A549 (cell line): Measurements from ENCODE around the gene PEX14. TPM values are rescaled to one million over a fixed set of nuclear protein-coding genes. Genes with fewer than 3 reads are reported as not detected.

ENCODE experiments used
- ATAC-seq, 2 experiments: fragments of 200-7000 bp in 1 of 2; fragments of >200 bp in 1 of 2; cut with Nextera tagmentation in 1 of 2; cut with Tn5 transposase in 1 of 2; 3 replicates each; pipeline versions ENCODE4 v1.8.0 to v1.9.1; 2018 to 2020; ENCODE audit warnings: mild to moderate bottlenecking in 1 of 2, moderate library complexity in 1 of 2
- CTCF ChIA-PET: fragments of 300-600 bp; sonication (Branson Sonifier 250); formaldehyde crosslinking; extraction: SDS; loops from one replicate; lab custom pipeline; 2021; ENCODE audit warnings: antibody characterized with exemption, inconsistent platforms; lab: Yijun Ruan, JAX
- POLR2A ChIA-PET: fragments of 350-600 bp; formaldehyde crosslinking; extraction: SDS; loops from one replicate; lab custom pipeline; 2021; ENCODE audit warnings: antibody characterized with exemption, inconsistent platforms; lab: Yijun Ruan, JAX
- DNase-seq, 2 experiments: peaks; one replicate each; pipeline versions ENCODE4 v3.0.0 to v3.0.0-alpha.2; 2011 to 2016; ENCODE audit warnings: low read depth in 1 of 2, low spot score in 1 of 2
- FAIRE-seq: peaks from 2 replicates; lab custom pipeline; 2011; peaks lifted over from hg19 to GRCh38; lab: Jason Lieb, UNC
- H3K27ac ChIP-seq, 2 experiments: fragments of >200 bp; sonication (Bioruptor Twin); formaldehyde crosslinking; 3 replicates each; pipeline ENCODE4 v1.5.1; 2016 to 2017
- H3K4me1 ChIP-seq: fragments of >200 bp; sonication (Bioruptor Twin); formaldehyde crosslinking; 3 replicates; pipeline ENCODE4 v1.6.1; 2016
- H3K4me2 ChIP-seq: fragments of >200 bp; sonication (Bioruptor Twin); formaldehyde crosslinking; 3 replicates; pipeline ENCODE4 v1.6.1; 2016
- H3K4me3 ChIP-seq: fragments of >200 bp; sonication (Bioruptor Twin); formaldehyde crosslinking; 3 replicates; pipeline ENCODE4 v1.5.1; 2016
- H3K9me3 ChIP-seq: fragments of >200 bp; sonication (Bioruptor Twin); formaldehyde crosslinking; 3 replicates; pipeline ENCODE4 v1.6.1; 2016
- EHF ChIP-seq: fragments of 250-450 bp; sonication (Bioruptor Pico); IDR thresholded peaks from 2 replicates; pipeline ENCODE4 v1.5.0; 2020; ENCODE audit warnings: mild to moderate bottlenecking
- FOSB ChIP-seq: fragments of 250-450 bp; sonication (Bioruptor Pico); IDR thresholded peaks from 2 replicates; pipeline ENCODE4 v1.5.0; 2020; ENCODE audit warnings: mild to moderate bottlenecking, moderate library complexity
- MAFK ChIP-seq: fragments of 450-650 bp; IDR thresholded peaks from 2 replicates; pipeline ENCODE4 v1.6.1; 2014; ENCODE audit not compliant: partially characterized antibody
- MYC ChIP-seq: IDR thresholded peaks from 2 replicates; pipeline ENCODE4 v1.6.1; 2012; ENCODE audit warnings: mild to moderate bottlenecking, inconsistent platforms, low read length, improper control_type of control experiment, borderline replicate concordance
- PHF8 ChIP-seq: fragments of 200-600 bp; sonication (generic); IDR thresholded peaks from 2 replicates; pipeline ENCODE4 v1.6.1; 2016; ENCODE audit warnings: low read depth, mild to moderate bottlenecking, antibody characterized with exemption, moderate library complexity, borderline replicate concordance
- RAD21 ChIP-seq, 2 experiments: fragments of >200 bp in 1 of 2; sonication (Bioruptor Twin) in 1 of 2; formaldehyde crosslinking in 1 of 2; IDR thresholded peaks in 1 of 2; conservative IDR thresholded peaks in 1 of 2; 2 replicates in 1 of 2; 3 replicates in 1 of 2; pipeline ENCODE4 v1.6.1; 2012 to 2018; ENCODE audit warnings: inconsistent platforms in 1 of 2
- RCOR1 ChIP-seq: fragments of 150-350 bp; IDR thresholded peaks from 2 replicates; pipeline ENCODE4 v1.6.1; 2014; ENCODE audit warnings: antibody characterized with exemption, low read length, low read depth
- RNF2 ChIP-seq: fragments of 200-600 bp; sonication (generic); IDR thresholded peaks from 2 replicates; pipeline ENCODE4 v1.6.1; 2016; ENCODE audit warnings: low read depth, mild to moderate bottlenecking, antibody characterized with exemption, moderate library complexity, borderline replicate concordance
- SREBF2 ChIP-seq: fragments of 450-650 bp; IDR thresholded peaks from 2 replicates; pipeline ENCODE4 v1.6.1; 2014; ENCODE audit warnings: mild to moderate bottlenecking, moderate library complexity
- TP53 ChIP-seq: fragments of 250-450 bp; sonication (Bioruptor Pico); IDR thresholded peaks from 2 replicates; pipeline ENCODE4 v1.5.0; 2021; ENCODE audit warnings: mild to moderate bottlenecking, moderate library complexity
- WGBS: methylation state at CpG from one replicate; pipeline ENCODE4 v1.1.6; 2017; ENCODE audit errors: missing lambda C conversion rate; 5-methylcytosine and 5-hydroxymethylcytosine counted together
- polyA plus RNA-seq, 4 experiments: library from polyadenylated mRNA; depleted of rRNA in 3 of 4; stranded (reverse); fragments of >200 nt; fragmentation: RNase III in 1 of 4; extraction: RNeasy Plus Mini Kit Qiagen cat#74134 plus additional on column Dnase treatment in 1 of 4; gene quantifications; 2 replicates in 3 of 4; 3 replicates in 1 of 4; pipeline ENCODE4 v1.2.3, GENCODE V29; 2011 to 2017
- TF ChIP-seq, protein P1 (sequence below): IDR thresholded peaks from 2 replicates; pipeline ENCODE4 v1.6.1; 2012; ENCODE audit warnings: low read depth, borderline replicate concordance
- TF ChIP-seq, protein P2 (sequence below): fragments of 150-350 bp; IDR thresholded peaks from 2 replicates; pipeline ENCODE4 v1.6.1; 2014; ENCODE audit warnings: low read depth, mild to moderate bottlenecking, low read length
- TF ChIP-seq, protein P3 (sequence below): IDR thresholded peaks from 2 replicates; pipeline ENCODE4 v1.6.1; 2012
- TF ChIP-seq, protein P4 (sequence below): fragments of 450-650 bp; IDR thresholded peaks from 2 replicates; pipeline ENCODE4 v1.6.1; 2014; ENCODE audit warnings: antibody characterized with exemption

The PEX14 gene
- polyA plus RNA-seq, 2 of the 4 experiments (the other 2 are of a cell fraction): 7.7 to 15.0 TPM

DNA sequence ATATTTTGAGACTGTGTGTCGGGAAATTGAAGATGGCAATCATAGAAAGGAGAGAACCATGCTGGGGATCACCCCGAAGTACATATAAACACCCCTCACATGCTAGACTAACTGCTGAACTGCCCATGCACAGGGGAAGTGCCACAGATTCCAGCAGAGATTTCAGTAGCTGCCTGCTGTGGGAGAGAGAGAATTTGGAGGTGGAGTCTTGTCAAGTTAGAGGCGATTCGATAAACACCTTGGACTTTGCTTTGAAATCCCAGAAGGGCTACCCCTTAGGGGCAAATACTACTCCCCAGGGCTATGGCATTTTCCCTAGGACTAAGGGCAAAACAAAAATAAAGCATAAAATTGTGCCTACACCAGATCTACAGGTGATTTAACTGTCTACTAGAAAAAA lies 103.3 kb downstream of the PEX14 start:
- POLR2A ChIA-PET: no interaction called here
- H3K4me3 ChIP-seq: no peak overlapping the region

DNA sequence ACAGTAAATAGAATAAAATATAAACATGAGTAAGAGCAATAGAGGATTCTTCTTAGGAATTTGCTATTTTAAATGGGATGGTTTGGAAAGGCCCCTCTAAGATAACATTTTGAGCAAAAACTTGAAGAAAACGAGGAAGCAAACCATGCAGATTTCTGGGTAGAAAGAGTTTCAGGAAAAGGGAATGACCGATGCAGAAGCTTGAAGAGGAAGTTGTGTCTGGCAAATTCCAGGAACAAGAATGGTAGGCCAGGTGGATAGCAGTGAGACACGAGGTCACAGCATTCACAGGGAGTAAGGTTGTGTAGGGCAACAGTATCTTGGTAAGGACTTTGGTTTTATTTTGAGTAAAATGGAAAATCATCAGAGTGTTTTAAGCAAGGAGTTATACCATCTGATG lies 108.9 kb downstream of the PEX14 start:
- DNase-seq: no peak
- 58% methylated on average over 3 of the region's 3 CpGs for WGBS
- Histone ChIP-seq H3K27ac (no peak overlapping the region), H3K4me3 (no peak overlapping the region), H3K4me1 (no peaks in the 10 kb centered on the region), H3K9me3 (peaks cover 5% of the 10 kb centered on the region; the same call in 1 of the 3 replicates), H3K4me2 (no peak overlapping the region)
- POLR2A ChIA-PET: no interaction called here
- FAIRE-seq: no peak
- ATAC-seq: no peak
- CTCF ChIA-PET: no interaction called here
- no peak for TF ChIP-seq TP53 (CRISPR knock-in tag)
- TF ChIP-seq RNF2: no peak
- TF ChIP-seq, all 56 proteins: peak for 0

More for the DNA sequence above, 103.3 kb downstream of the PEX14 start:
- 93% methylated on average over 4 of the region's 4 CpGs for WGBS
- peaks cover 6% of the 10 kb centered on the region; the same call in 1 of the 3 replicates for H3K9me3 ChIP-seq
- peaks cover 13% of the 10 kb centered on the region for H3K4me1 ChIP-seq
- ATAC-seq (no peak), DNase-seq (no peak), FAIRE-seq (no peak)
- no peak for TF ChIP-seq EHF (CRISPR knock-in tag)
- TF ChIP-seq, protein P1, sequence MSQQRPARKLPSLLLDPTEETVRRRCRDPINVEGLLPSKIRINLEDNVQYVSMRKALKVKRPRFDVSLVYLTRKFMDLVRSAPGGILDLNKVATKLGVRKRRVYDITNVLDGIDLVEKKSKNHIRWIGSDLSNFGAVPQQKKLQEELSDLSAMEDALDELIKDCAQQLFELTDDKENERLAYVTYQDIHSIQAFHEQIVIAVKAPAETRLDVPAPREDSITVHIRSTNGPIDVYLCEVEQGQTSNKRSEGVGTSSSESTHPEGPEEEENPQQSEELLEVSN: no peak
- no peak for TF ChIP-seq MAFK
- TF ChIP-seq RAD21 (conservative IDR thresholded peaks at IDR 0.05 in 1 of 2, IDR thresholded peaks at IDR 0.05 in 1 of 2): no peak
- TF ChIP-seq, protein P2, sequence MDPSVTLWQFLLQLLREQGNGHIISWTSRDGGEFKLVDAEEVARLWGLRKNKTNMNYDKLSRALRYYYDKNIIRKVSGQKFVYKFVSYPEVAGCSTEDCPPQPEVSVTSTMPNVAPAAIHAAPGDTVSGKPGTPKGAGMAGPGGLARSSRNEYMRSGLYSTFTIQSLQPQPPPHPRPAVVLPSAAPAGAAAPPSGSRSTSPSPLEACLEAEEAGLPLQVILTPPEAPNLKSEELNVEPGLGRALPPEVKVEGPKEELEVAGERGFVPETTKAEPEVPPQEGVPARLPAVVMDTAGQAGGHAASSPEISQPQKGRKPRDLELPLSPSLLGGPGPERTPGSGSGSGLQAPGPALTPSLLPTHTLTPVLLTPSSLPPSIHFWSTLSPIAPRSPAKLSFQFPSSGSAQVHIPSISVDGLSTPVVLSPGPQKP: no peak
- TF ChIP-seq RCOR1: no peak
- CTCF ChIA-PET: no interaction called here
- no peak overlapping the region for H3K4me2 ChIP-seq
- H3K27ac ChIP-seq: no peak overlapping the region

DNA sequence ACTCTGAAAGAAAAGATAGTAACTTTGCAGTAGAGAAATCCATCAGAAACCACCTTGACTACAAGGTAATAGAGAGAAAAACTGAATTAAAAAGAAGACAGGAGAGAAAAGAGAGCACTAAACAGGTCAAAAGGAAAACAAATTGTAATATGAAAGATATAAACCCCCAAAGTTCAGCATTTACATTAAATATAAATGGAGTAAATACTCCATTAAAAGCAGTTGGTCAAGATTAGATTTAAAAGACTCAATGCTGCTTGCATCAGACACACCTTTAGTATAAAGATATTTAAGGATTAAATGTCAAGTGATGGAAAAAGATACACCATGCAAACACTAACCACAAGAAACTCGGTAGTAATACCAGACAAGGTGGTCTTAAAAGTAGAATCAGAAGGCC lies 110.5 kb downstream of the PEX14 start:
- no peak overlapping the region for H3K27ac ChIP-seq
- no peaks in the 10 kb centered on the region; the same call in 2 of the 3 replicates for H3K4me1 ChIP-seq

DNA sequence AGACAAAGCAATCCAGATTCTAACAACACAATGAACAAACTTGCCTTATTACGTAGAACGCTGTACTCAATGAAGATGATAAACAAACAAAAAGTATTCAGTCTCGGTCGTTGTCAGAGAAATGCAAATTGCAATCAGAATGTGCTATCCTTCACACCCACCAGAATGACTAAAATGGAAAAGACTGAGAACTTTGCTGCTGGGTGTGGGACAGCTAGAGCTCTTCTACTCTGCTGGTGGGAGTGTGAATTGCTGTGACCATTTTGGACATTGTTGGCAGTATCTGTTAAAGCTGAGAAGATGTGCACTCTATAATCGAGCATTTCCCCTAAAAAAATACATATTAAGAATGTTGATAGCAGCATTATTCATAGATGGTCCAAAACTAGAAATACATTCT lies 111.4 kb downstream of the PEX14 start:
- CTCF ChIA-PET: interaction anchor here (1.0 to 1.6 kb wide), 2 partner anchors 278 to 355 kb away, joined by 3 read pairs; no protein-coding TSS in a partner anchor
- peak; percentile 39 to 44; a peak in 1 of 6 replicates for ATAC-seq
- TF ChIP-seq, protein P3, sequence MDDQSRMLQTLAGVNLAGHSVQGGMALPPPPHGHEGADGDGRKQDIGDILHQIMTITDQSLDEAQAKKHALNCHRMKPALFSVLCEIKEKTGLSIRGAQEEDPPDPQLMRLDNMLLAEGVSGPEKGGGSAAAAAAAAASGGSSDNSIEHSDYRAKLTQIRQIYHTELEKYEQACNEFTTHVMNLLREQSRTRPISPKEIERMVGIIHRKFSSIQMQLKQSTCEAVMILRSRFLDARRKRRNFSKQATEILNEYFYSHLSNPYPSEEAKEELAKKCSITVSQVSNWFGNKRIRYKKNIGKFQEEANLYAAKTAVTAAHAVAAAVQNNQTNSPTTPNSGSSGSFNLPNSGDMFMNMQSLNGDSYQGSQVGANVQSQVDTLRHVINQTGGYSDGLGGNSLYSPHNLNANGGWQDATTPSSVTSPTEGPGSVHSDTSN: no peak
- TF ChIP-seq, protein P1: no peak
- no peak for TF ChIP-seq FOSB (CRISPR knock-in tag)
- Histone ChIP-seq H3K4me1 (peaks cover 7% of the 10 kb centered on the region; the same call in 2 of the 3 replicates), H3K4me2 (no peak overlapping the region), H3K9me3 (no peaks in the 10 kb centered on the region), H3K27ac (no peak overlapping the region), H3K4me3 (no peak overlapping the region)
- 94% methylated on average over 5 of the region's 5 CpGs for WGBS
- DNase-seq: no peak
- no peak for FAIRE-seq
- POLR2A ChIA-PET: no interaction called here

More for the DNA sequence above, 110.5 kb downstream of the PEX14 start:
- no peak for FAIRE-seq
- no peak for TF ChIP-seq PHF8
- TF ChIP-seq SREBF2: no peak
- TF ChIP-seq, protein P3: no peak
- TF ChIP-seq MYC: no peak
- TF ChIP-seq, protein P4, sequence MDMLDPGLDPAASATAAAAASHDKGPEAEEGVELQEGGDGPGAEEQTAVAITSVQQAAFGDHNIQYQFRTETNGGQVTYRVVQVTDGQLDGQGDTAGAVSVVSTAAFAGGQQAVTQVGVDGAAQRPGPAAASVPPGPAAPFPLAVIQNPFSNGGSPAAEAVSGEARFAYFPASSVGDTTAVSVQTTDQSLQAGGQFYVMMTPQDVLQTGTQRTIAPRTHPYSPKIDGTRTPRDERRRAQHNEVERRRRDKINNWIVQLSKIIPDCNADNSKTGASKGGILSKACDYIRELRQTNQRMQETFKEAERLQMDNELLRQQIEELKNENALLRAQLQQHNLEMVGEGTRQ: no peak
- H3K9me3 ChIP-seq: no peaks in the 10 kb centered on the region
- POLR2A ChIA-PET: no interaction called here
- CTCF ChIA-PET: interaction anchor here (1.0 to 1.6 kb wide), 2 partner anchors 279 to 356 kb away, joined by 3 read pairs; no protein-coding TSS in a partner anchor
- no peak overlapping the region for H3K4me2 ChIP-seq
- no peak overlapping the region for H3K4me3 ChIP-seq
- 71% methylated on average over 1 of the region's 1 CpG for WGBS
- no peak for ATAC-seq
- no peak for DNase-seq
